Measurements from ENCODE around the gene ITK. TPM values are rescaled to one million over a fixed set of nuclear protein-coding genes. Genes with fewer than 3 reads are reported as not detected.
"Not testable (repeated sequence)": the region's sequence is repeated elsewhere in the genome, so short reads cannot be mapped to it uniquely, and the experiment has no call there.

Gene ITK
- total and polyA plus RNA-seq, 12 donors, result 0.09 to 4.7 (median 0.68) TPM; not detected in 1

DNA sequence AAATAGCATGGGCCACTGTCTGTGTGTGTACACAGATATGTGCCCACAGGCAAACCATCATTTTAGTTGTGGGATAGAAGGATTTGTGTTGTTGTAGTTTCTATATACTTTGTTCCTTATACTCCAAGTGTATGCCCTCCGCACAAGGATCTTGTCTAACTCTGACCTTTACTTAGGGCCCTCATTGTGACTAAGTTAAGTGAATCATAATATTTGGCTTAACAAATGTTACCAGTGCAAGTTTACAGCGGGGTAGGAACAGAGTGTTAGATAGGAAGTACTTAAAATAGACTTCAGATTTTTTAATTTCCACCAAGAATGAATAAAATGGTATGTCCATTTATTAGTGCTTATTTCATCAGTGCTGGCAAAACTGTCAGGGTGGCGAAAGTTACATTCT lies 55.8 kb downstream of the ITK start:
- ATAC-seq (no peak), DNase-seq (no peak)
- TF ChIP-seq, protein P1, sequence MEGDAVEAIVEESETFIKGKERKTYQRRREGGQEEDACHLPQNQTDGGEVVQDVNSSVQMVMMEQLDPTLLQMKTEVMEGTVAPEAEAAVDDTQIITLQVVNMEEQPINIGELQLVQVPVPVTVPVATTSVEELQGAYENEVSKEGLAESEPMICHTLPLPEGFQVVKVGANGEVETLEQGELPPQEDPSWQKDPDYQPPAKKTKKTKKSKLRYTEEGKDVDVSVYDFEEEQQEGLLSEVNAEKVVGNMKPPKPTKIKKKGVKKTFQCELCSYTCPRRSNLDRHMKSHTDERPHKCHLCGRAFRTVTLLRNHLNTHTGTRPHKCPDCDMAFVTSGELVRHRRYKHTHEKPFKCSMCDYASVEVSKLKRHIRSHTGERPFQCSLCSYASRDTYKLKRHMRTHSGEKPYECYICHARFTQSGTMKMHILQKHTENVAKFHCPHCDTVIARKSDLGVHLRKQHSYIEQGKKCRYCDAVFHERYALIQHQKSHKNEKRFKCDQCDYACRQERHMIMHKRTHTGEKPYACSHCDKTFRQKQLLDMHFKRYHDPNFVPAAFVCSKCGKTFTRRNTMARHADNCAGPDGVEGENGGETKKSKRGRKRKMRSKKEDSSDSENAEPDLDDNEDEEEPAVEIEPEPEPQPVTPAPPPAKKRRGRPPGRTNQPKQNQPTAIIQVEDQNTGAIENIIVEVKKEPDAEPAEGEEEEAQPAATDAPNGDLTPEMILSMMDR (IDR thresholded peaks at IDR 0.05), result no peak
- peaks cover 0 to 20% (median 0%) of the 10 kb centered on the region in 9 donors for H3K36me3 ChIP-seq
- no peak overlapping the region for H3K4me3 ChIP-seq
- no peaks in the 10 kb centered on the region for H3K4me1 ChIP-seq
- H3K27ac ChIP-seq, result no peak overlapping the region
- intact Hi-C loops (cut with DNase I), result no loop called here
- H3K27me3 ChIP-seq, result peaks cover 0 to 10% (median 0%) of the 10 kb centered on the region in 7 donors
- H3K9me3 ChIP-seq, result no peaks in the 10 kb centered on the region
- WGBS, 2 donors, result 85 to 91% methylated on average over 3 of the region's 3 CpGs

GRCh38 chr5:157241483-157241882 lies 60.8 kb downstream of the ITK start:
- Histone ChIP-seq H3K4me1 (peaks cover 0 to 3% (median 0%) of the 10 kb centered on the region in 9 donors), H3K27me3 (peaks cover 0 to 8% (median 0%) of the 10 kb centered on the region in 7 donors), H3K9me3 (no peaks in the 10 kb centered on the region), H3K36me3 (peaks cover 0 to 18% (median 0%) of the 10 kb centered on the region in 9 donors), H3K4me3 (no peak overlapping the region), H3K27ac (no peak overlapping the region)
- ATAC-seq (no peak), DNase-seq (no peak)
- 85 to 86% methylated on average over 4 of the region's 4 CpGs for WGBS, 2 donors
- intact Hi-C loops (cut with DNase I), result loop anchor here in 3 of 10 donors (10.0 kb wide), 2 partner anchors 77 to 87 kb away; partner anchors contain the start of gene GARIN3 (in 1 of the 3)
- TF ChIP-seq, protein P1 (IDR thresholded peaks at IDR 0.05), result no peak

DNA sequence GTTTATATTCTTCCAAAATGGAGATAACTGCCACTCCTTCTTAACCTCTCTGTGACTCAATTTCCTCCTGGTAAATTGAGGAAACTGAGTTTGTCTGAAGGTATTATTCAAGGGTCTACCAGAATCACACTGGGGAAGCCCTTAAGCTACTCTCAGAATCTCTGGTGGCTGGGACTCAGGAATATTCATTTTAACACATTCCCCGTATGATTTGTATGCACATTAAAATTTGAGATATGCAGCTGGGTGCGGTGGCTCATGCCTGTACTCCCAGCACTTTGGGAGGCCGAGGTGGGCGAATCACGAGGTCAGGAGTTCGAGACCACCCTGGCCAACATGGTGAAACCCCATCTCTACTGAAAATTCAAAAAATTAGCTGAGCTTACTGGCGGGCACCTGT lies 64.1 kb downstream of the ITK start:
- not testable (repeated sequence) for DNase-seq, H3K27me3 ChIP-seq, H3K9me3 ChIP-seq, H3K4me3 ChIP-seq, ATAC-seq, H3K27ac ChIP-seq
- WGBS, 2 donors, result 78 to 82% methylated on average over 7 of the region's 7 CpGs
- Histone ChIP-seq H3K4me1 (peaks cover 0 to 25% (median 0%) of the 10 kb centered on the region in 9 donors), H3K36me3 (peaks cover 0 to 18% (median 0%) of the 10 kb centered on the region in 9 donors)
- intact Hi-C loops (cut with DNase I), result loop anchor here in 4 of 10 donors (5.0 to 10.0 kb wide), 3 partner anchors 80 to 238 kb away; partner anchors contain the start of gene GARIN3 (in 1 of the 4)

GRCh38 chr5:157245476-157245875 lies 64.8 kb downstream of the ITK start:
- H3K27me3 ChIP-seq, result no peaks in the 10 kb centered on the region
- H3K27ac ChIP-seq, result no peak overlapping the region
- peaks cover 0 to 30% (median 0%) of the 10 kb centered on the region in 9 donors for H3K4me1 ChIP-seq
- TF ChIP-seq, protein P1 (IDR thresholded peaks at IDR 0.05), result no peak
- H3K4me3 ChIP-seq, result no peak overlapping the region
- DNase-seq (no peak), ATAC-seq (no peak)
- no peaks in the 10 kb centered on the region for H3K9me3 ChIP-seq
- peaks cover 0 to 11% (median 0%) of the 10 kb centered on the region in 9 donors for H3K36me3 ChIP-seq
- intact Hi-C loops (cut with DNase I), result loop anchor here in 4 of 10 donors (5.0 to 10.0 kb wide), 3 partner anchors 81 to 237 kb away; partner anchors contain the start of gene GARIN3 (in 1 of the 4)
- WGBS, 2 donors, result 71 to 78% methylated on average over 4 of the region's 4 CpGs

GRCh38 chr5:157245886-157246285 lies 65.2 kb downstream of the ITK start:
- intact Hi-C loops (cut with DNase I), result loop anchor here in 4 of 10 donors (5.0 to 10.0 kb wide), 3 partner anchors 81 to 236 kb away; partner anchors contain the start of gene GARIN3 (in 1 of the 4)
- DNase-seq (no peak), ATAC-seq (no peak)
- TF ChIP-seq, protein P1 (IDR thresholded peaks at IDR 0.05), result no peak
- Histone ChIP-seq H3K4me1 (peaks cover 0 to 30% (median 0%) of the 10 kb centered on the region in 9 donors), H3K27me3 (no peaks in the 10 kb centered on the region), H3K4me3 (no peak overlapping the region), H3K27ac (no peak overlapping the region), H3K9me3 (no peaks in the 10 kb centered on the region), H3K36me3 (peaks cover 0 to 9% (median 0%) of the 10 kb centered on the region in 9 donors)
- WGBS, 2 donors, result 40 to 49% methylated on average over 4 of the region's 4 CpGs
